ENCODE results near the gene TSSK1B.

DNA sequence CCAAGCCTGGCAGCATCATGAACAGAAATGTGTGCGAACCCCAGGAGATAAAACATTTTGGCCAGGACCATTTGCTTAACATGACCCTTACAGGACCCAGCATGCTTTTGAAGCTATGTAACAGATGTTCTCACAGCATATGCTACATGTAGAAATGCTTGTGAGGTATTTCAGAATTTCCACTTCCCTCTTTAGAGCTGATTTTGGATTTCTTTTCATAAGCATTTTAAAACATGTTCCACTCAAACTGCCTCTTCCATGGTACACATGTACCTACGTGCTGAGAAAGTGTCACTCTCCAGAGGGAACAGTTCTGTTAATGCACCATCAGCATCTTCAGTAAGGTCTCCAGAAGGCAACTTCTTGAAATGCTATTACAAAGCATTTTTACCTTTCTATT, 15.7 kb upstream of the TSSK1B start:
- TF ChIP-seq EZH2 (IDR thresholded peaks at IDR 0.05) (no peak), CTCF (IDR thresholded peaks at IDR 0.05 in 2 of 3, conservative IDR thresholded peaks at IDR 0.05 in 1 of 3; ENCODE audit: borderline replicate concordance in 1 of 3, insufficient read depth in 1 of 3, low read depth in 2 of 3, low read length in 2 of 3) (no peak), EZH2phosphoT487 (IDR thresholded peaks at IDR 0.05; ENCODE audit: borderline replicate concordance) (no peak), EGR1 (IDR thresholded peaks at IDR 0.05; ENCODE audit: low read depth) (no peak), POLR2A (IDR thresholded peaks at IDR 0.05; ENCODE audit: borderline replicate concordance, extremely low read depth, insufficient read depth, insufficient read length) (no peak), REST (IDR thresholded peaks at IDR 0.05; ENCODE audit: low read depth) (no peak), POLR2AphosphoS5 (IDR thresholded peaks at IDR 0.05; ENCODE audit: low read depth, low read length) (no peak)
- TF ChIP-seq, protein P1, sequence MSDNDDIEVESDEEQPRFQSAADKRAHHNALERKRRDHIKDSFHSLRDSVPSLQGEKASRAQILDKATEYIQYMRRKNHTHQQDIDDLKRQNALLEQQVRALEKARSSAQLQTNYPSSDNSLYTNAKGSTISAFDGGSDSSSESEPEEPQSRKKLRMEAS (IDR thresholded peaks at IDR 0.05), result no peak

Measured in HCT116 (cell line).